ENCODE data around the gene GCDH. TPM values are rescaled to one million over a fixed set of nuclear protein-coding genes. Genes with fewer than 3 reads are reported as not detected.
A peak's percentile ranks its signal among the peaks of the same experiment; 100 is the strongest.
"Not testable (repeated sequence)": the region's sequence is repeated elsewhere in the genome, so short reads cannot be mapped to it uniquely, and the experiment has no call there.

Gene GCDH
- total RNA-seq = 30.5 TPM
- long read RNA-seq, transcript GCDH-201 (12 exons, 1,956 nt) = major isoform, 39 of 51 reads
- long read RNA-seq, partial matches to known transcripts = 6 of 51 reads
- long read RNA-seq, other reads (novel, unspliced or antisense) = 5 of 51 reads

- ATAC-seq (peak; percentile 99), DNase-seq (peak; percentile 95)
- intact Hi-C loops (cut with micrococcal nuclease) = no loop called here
Observed at GRCh38 chr19:12890787-12891552, at the start of gene GCDH. Gene GCDH, plus strand, starts transcription at chr19:12891160. Its CDS starts 145 bp downstream, at chr19:12891305.

GRCh38 chr19:12842511-12842910 lies 48.4 kb upstream of the GCDH start:
- intact Hi-C loops (cut with micrococcal nuclease) = loop anchor here (10.0 kb wide), 1 partner anchor 78 kb away; no protein-coding TSS in a partner anchor
- DNase-seq = no peak
- no peak for ATAC-seq

- intact Hi-C loops (cut with micrococcal nuclease) = loop anchor here (10.0 kb wide), 1 partner anchor 79 kb away; no protein-coding TSS in a partner anchor
Observed at GRCh38 chr19:12843328-12843727, 47.6 kb upstream of the GCDH start.

GRCh38 chr19:12843999-12844732 lies 46.8 kb upstream of the GCDH start:
- ATAC-seq = no peak
- intact Hi-C loops (cut with micrococcal nuclease) = loop anchor here (10.0 kb wide), 1 partner anchor 79 kb away; no protein-coding TSS in a partner anchor
- DNase-seq = no peak

More at GRCh38 chr19:12843328-12843727, 47.6 kb upstream of the GCDH start:
- no peak for ATAC-seq
- no peak for DNase-seq

- DNase-seq, ATAC-seq: not testable (repeated sequence)
- intact Hi-C loops (cut with micrococcal nuclease) = loop anchor here (10.0 kb wide), 1 partner anchor 82 kb away; no protein-coding TSS in a partner anchor
Observed at GRCh38 chr19:12846613-12847012, 44.3 kb upstream of the GCDH start.

GRCh38 chr19:12847159-12848139 lies 43.5 kb upstream of the GCDH start:
- intact Hi-C loops (cut with micrococcal nuclease) = loop anchor here (10.0 kb wide), 1 partner anchor 83 kb away; no protein-coding TSS in a partner anchor
- ATAC-seq = peak; percentile 99

GRCh38 chr19:12856653-12857052 lies 34.3 kb upstream of the GCDH start:
- intact Hi-C loops (cut with micrococcal nuclease) = no loop called here
- DNase-seq (no peak), ATAC-seq (no peak)

More at GRCh38 chr19:12847159-12848139, 43.5 kb upstream of the GCDH start:
- peak; percentile 92 for DNase-seq

- no peak for DNase-seq
- intact Hi-C loops (cut with micrococcal nuclease) = no loop called here
- no peak for ATAC-seq
Observed at GRCh38 chr19:12858041-12858928, 32.7 kb upstream of the GCDH start.

- no peak for ATAC-seq
- DNase-seq = no peak
- intact Hi-C loops (cut with micrococcal nuclease) = no loop called here
Observed at GRCh38 chr19:12859546-12859945, 31.4 kb upstream of the GCDH start.

- intact Hi-C loops (cut with micrococcal nuclease) = no loop called here
- no peak for DNase-seq
- no peak for ATAC-seq
Observed at GRCh38 chr19:12864143-12864542, 26.8 kb upstream of the GCDH start.

- no peak for DNase-seq
- ATAC-seq = no peak
- intact Hi-C loops (cut with micrococcal nuclease) = no loop called here
Observed at GRCh38 chr19:12864721-12865715, 25.9 kb upstream of the GCDH start.

- intact Hi-C loops (cut with micrococcal nuclease) = no loop called here
Observed at GRCh38 chr19:12865746-12866415, 25.1 kb upstream of the GCDH start.

GRCh38 chr19:12866416-12867119 lies 24.4 kb upstream of the GCDH start:
- intact Hi-C loops (cut with micrococcal nuclease) = no loop called here
- no peak for ATAC-seq
- no peak for DNase-seq

More at GRCh38 chr19:12865746-12866415, 25.1 kb upstream of the GCDH start:
- no peak for DNase-seq
- ATAC-seq = no peak

- ATAC-seq (peak; percentile 69), DNase-seq (peak; percentile 72)
- intact Hi-C loops (cut with micrococcal nuclease) = no loop called here
Observed at GRCh38 chr19:12867120-12868099, 23.6 kb upstream of the GCDH start.
